KG1 (cell line): ENCODE results near the gene IL13RA2.

Experiments used
- DNase-seq: peaks from one replicate; lab custom pipeline; 2025; lab: John Stamatoyannopoulos, UW

The IL13RA2 gene

GRCh38 chrX:114997779-114998178 lies 19.6 kb downstream of the IL13RA2 start:
- DNase-seq, result no peak

GRCh38 chrX:114985967-114986592 lies 31.3 kb downstream of the IL13RA2 start:
- DNase-seq, result no peak

- no peak for DNase-seq
Measured at GRCh38 chrX:114976292-114976691, 41.1 kb downstream of the IL13RA2 start.

- DNase-seq, result no peak
Measured at GRCh38 chrX:114973013-114973412, 44.4 kb downstream of the IL13RA2 start.

- DNase-seq, result no peak
Measured at GRCh38 chrX:114970806-114971205, 46.6 kb downstream of the IL13RA2 start.

- no peak for DNase-seq
Measured at GRCh38 chrX:114964374-114964773, 53.0 kb downstream of the IL13RA2 start.

- no peak for DNase-seq
Measured at GRCh38 chrX:114962209-114962608, 55.2 kb downstream of the IL13RA2 start.

GRCh38 chrX:114959729-114960128 lies 57.7 kb downstream of the IL13RA2 start:
- DNase-seq, result no peak
